Testis (tissue), 2 donors: ENCODE data around the gene C2CD4A.

Experiments
- POLR2A ChIP-seq: fragments of 450-650 bp; IDR thresholded peaks from one replicate; pipeline ENCODE4 v1.6.1; 2017; ENCODE audit warnings: antibody characterized with exemption, mild to moderate bottlenecking, moderate library complexity
- TF ChIP-seq, protein P1 (sequence below), 3 experiments: fragments of 450-650 bp in 2 of 3; fragments of 200-600 bp in 1 of 3; sonication (generic) in 1 of 3; IDR thresholded peaks; one replicate each; pipeline ENCODE4 v1.5.1; 2016 to 2019; ENCODE audit warnings: antibody characterized with exemption in 3 of 3, mild to moderate bottlenecking in 2 of 3, moderate library complexity in 1 of 3

DNA sequence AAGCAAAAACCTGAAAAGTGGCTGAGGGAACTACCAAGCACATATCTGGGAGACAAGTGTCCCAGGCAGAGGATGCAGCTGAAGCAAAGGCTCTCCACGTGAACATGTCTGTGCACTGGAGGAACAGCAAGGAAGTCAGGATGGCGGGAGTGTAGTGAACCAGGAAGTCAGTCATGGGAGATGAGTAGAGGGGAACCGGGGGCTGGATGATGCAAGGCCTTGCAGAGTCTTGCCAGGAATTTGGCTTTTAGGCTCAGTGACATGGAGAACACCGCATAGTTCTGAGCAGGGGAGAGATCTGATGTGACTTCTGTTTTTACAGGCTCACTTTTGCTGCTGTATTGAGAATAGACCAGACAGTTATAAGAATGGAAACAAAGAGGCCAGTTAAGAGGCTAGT is 19.0 kb downstream of the C2CD4A start:
- TF ChIP-seq, protein P1, sequence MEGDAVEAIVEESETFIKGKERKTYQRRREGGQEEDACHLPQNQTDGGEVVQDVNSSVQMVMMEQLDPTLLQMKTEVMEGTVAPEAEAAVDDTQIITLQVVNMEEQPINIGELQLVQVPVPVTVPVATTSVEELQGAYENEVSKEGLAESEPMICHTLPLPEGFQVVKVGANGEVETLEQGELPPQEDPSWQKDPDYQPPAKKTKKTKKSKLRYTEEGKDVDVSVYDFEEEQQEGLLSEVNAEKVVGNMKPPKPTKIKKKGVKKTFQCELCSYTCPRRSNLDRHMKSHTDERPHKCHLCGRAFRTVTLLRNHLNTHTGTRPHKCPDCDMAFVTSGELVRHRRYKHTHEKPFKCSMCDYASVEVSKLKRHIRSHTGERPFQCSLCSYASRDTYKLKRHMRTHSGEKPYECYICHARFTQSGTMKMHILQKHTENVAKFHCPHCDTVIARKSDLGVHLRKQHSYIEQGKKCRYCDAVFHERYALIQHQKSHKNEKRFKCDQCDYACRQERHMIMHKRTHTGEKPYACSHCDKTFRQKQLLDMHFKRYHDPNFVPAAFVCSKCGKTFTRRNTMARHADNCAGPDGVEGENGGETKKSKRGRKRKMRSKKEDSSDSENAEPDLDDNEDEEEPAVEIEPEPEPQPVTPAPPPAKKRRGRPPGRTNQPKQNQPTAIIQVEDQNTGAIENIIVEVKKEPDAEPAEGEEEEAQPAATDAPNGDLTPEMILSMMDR (IDR thresholded peaks at IDR 0.05) = no peak
- TF ChIP-seq POLR2A = no peak
